Tibial artery (tissue), 4 donors: ENCODE data around the gene PAPOLA.

Experiments
- DNase-seq, 2 donors: peaks; one replicate each; pipeline ENCODE4 v3.0.0-alpha.2; 2019
- H3K27ac ChIP-seq, 2 donors: fragments of 200-600 bp; sonication (generic) in 1 of 2; 1 replicate in 1 of 2; 2 replicates in 1 of 2; pipeline ENCODE4 v1.5.1; 2018 to 2019; ENCODE audit warnings: mild to moderate bottlenecking in 1 of 2
- H3K27me3 ChIP-seq, 2 donors: fragments of 200-600 bp; sonication (generic) in 1 of 2; one replicate each; pipeline versions ENCODE4 v1.5.1 to v1.6.0; 2016 to 2019
- H3K36me3 ChIP-seq, 3 donors: fragments of 200-600 bp; sonication (generic) in 2 of 3; one replicate each; pipeline ENCODE4 v1.5.1; 2016 to 2019; ENCODE audit warnings: mild to moderate bottlenecking in 2 of 3
- H3K4me1 ChIP-seq, 4 donors: fragments of 200-600 bp; sonication (generic) in 2 of 4; 1 replicate in 3 of 4; 2 replicates in 1 of 4; pipeline ENCODE4 v1.5.1; 2016 to 2019
- H3K4me3 ChIP-seq, 2 donors: fragments of 200-600 bp; sonication (generic) in 1 of 2; 1 replicate in 1 of 2; 2 replicates in 1 of 2; pipeline ENCODE4 v1.5.1; 2018 to 2019; ENCODE audit warnings: mild to moderate bottlenecking in 2 of 2
- H3K9me3 ChIP-seq, 3 donors: fragments of 200-600 bp; sonication (generic) in 1 of 3; one replicate each; pipeline ENCODE4 v1.5.1; 2016 to 2019
- CTCF ChIP-seq, 2 experiments: fragments of 200-600 bp in 1 of 2; fragments of 450-650 bp in 1 of 2; IDR thresholded peaks; one replicate each; pipeline ENCODE4 v1.5.1; 2017 to 2019; ENCODE audit warnings: antibody characterized with exemption in 2 of 2, mild to moderate bottlenecking in 1 of 2, moderate library complexity in 1 of 2
- intact Hi-C: fragments of 100-400 bp; cut with DNase I; formaldehyde crosslinking; loops from one replicate; pipeline ENCODE4 v1.15.0; 2023; ENCODE audit warnings: low total_unique reads

The PAPOLA gene

GRCh38 chr14:96599076-96599475 lies 96.9 kb downstream of the PAPOLA start:
- H3K4me1 ChIP-seq, result no peaks in the 10 kb centered on the region
- H3K27me3 ChIP-seq, result peaks cover 0 to 19% of the 10 kb centered on the region in 2 donors
- H3K36me3 ChIP-seq, result no peaks in the 10 kb centered on the region
- H3K4me3 ChIP-seq, result no peak overlapping the region
- no peak overlapping the region for H3K27ac ChIP-seq
- intact Hi-C loops, result no loop called here
- H3K9me3 ChIP-seq, result no peaks in the 10 kb centered on the region
- TF ChIP-seq CTCF (IDR thresholded peaks at IDR 0.05), result no peak
- no peak for DNase-seq

- no peaks in the 10 kb centered on the region for H3K4me1 ChIP-seq
- no peak overlapping the region for H3K27ac ChIP-seq
- H3K4me3 ChIP-seq, result no peak overlapping the region
- H3K27me3 ChIP-seq, result peaks cover 0 to 21% of the 10 kb centered on the region in 2 donors
- H3K36me3 ChIP-seq, result no peaks in the 10 kb centered on the region
- no peak for DNase-seq
- no peaks in the 10 kb centered on the region for H3K9me3 ChIP-seq
- intact Hi-C loops, result no loop called here
- no peak for TF ChIP-seq CTCF (IDR thresholded peaks at IDR 0.05)
These were observed 100.0 kb downstream of the PAPOLA start for GRCh38 chr14:96602186-96602585.

GRCh38 chr14:96603350-96604255 lies 101.4 kb downstream of the PAPOLA start:
- Histone ChIP-seq H3K27me3 (peaks cover 0 to 15% of the 10 kb centered on the region in 2 donors), H3K9me3 (no peaks in the 10 kb centered on the region), H3K36me3 (no peaks in the 10 kb centered on the region), H3K27ac (no peak overlapping the region), H3K4me1 (no peaks in the 10 kb centered on the region), H3K4me3 (no peak overlapping the region)
- DNase-seq, result no peak
- intact Hi-C loops, result no loop called here
- no peak for TF ChIP-seq CTCF (IDR thresholded peaks at IDR 0.05)

GRCh38 chr14:96614481-96614881 lies 112.3 kb downstream of the PAPOLA start:
- Histone ChIP-seq H3K27me3 (peaks cover 0 to 21% of the 10 kb centered on the region in 2 donors), H3K36me3 (no peaks in the 10 kb centered on the region), H3K4me3 (no peak overlapping the region), H3K27ac (no peak overlapping the region), H3K9me3 (no peaks in the 10 kb centered on the region), H3K4me1 (no peaks in the 10 kb centered on the region)
- intact Hi-C loops, result no loop called here
- TF ChIP-seq CTCF (IDR thresholded peaks at IDR 0.05), result no peak
- no peak for DNase-seq

GRCh38 chr14:96616161-96616721 lies 114.1 kb downstream of the PAPOLA start:
- DNase-seq, result no peak
- H3K36me3 ChIP-seq, result no peaks in the 10 kb centered on the region
- intact Hi-C loops, result no loop called here
- no peak for TF ChIP-seq CTCF (IDR thresholded peaks at IDR 0.05)
- H3K27me3 ChIP-seq, result peaks cover 0 to 21% of the 10 kb centered on the region in 2 donors
- no peaks in the 10 kb centered on the region for H3K9me3 ChIP-seq
- no peaks in the 10 kb centered on the region for H3K4me1 ChIP-seq
- no peak overlapping the region for H3K4me3 ChIP-seq
- no peak overlapping the region for H3K27ac ChIP-seq
